Measurements from ENCODE around the gene ALG12. TPM values are rescaled to one million over a fixed set of nuclear protein-coding genes. Genes with fewer than 3 reads are reported as not detected.

Gene ALG12
- total and polyA plus RNA-seq, 2 of the 13 experiments (the other 11 are each of a cell fraction or from before 2014, with no cell fraction given) = 7.8 to 15.8 TPM

- TF ChIP-seq PRDM10 (CRISPR knock-in tag; IDR thresholded peaks at IDR 0.05; ENCODE audit: low read depth) (0 out of 2 replicates have a peak, but pooled peaks have one; percentile 19), FOSL1 (CRISPR knock-in tag; IDR thresholded peaks at IDR 0.05; ENCODE audit: borderline replicate concordance) (no peak), HNF1B (CRISPR knock-in tag; IDR thresholded peaks at IDR 0.05) (peak; percentile 85), MLX (CRISPR knock-in tag; IDR thresholded peaks at IDR 0.05) (0 out of 2 replicates have a peak, but pooled peaks have one; percentile 28), PATZ1 (CRISPR knock-in tag; IDR thresholded peaks at IDR 0.05) (peak; percentile 99), NCOA5 (CRISPR knock-in tag; IDR thresholded peaks at IDR 0.05) (no peak), ZNF350 (CRISPR knock-in tag; IDR thresholded peaks at IDR 0.05; ENCODE audit: borderline replicate concordance, low read depth) (peak; percentile 57; the same call in 1 of the 2 replicates), SRSF4 (IDR thresholded peaks at IDR 0.05; ENCODE audit: low read depth, low read length, poor library complexity, severe bottlenecking) (no peak), ZFY (CRISPR knock-in tag; IDR thresholded peaks at IDR 0.05) (peak; percentile 70), ZNF501 (CRISPR knock-in tag; IDR thresholded peaks at IDR 0.05) (peak; percentile 92), ZNF460 (CRISPR knock-in tag; IDR thresholded peaks at IDR 0.05; ENCODE audit: borderline replicate concordance) (no peak; the same call in 1 of the 2 replicates), EP300 (IDR thresholded peaks at IDR 0.05; ENCODE audit: low read depth in 2 of 2, low read length in 2 of 2) (peak in 1 of 2 experiments; percentile 73; a peak in 2 of 4 replicates), EP300 (CRISPR knock-in tag; IDR thresholded peaks at IDR 0.05; ENCODE audit: borderline replicate concordance) (peak; percentile 75; the same call in 1 of the 2 replicates), ATM (IDR thresholded peaks at IDR 0.05; ENCODE audit: borderline replicate concordance) (no peak), SIN3A (IDR thresholded peaks at IDR 0.05; ENCODE audit: borderline replicate concordance, low read depth, low read length) (peak; percentile 71; the same call in 1 of the 2 replicates), NCOR1 (IDR thresholded peaks at IDR 0.05; ENCODE audit: borderline replicate concordance, low read length) (peak; percentile 29; the same call in 1 of the 2 replicates), ZNF275 (CRISPR knock-in tag; IDR thresholded peaks at IDR 0.05; ENCODE audit: borderline replicate concordance) (no peak), ZNF660 (CRISPR knock-in tag; IDR thresholded peaks at IDR 0.05; ENCODE audit: borderline replicate concordance, low read depth) (no peak), RARA (CRISPR knock-in tag; IDR thresholded peaks at IDR 0.05) (peak; percentile 92)
Measured at GRCh38 chr22:49937758-49938564, 19.7 kb upstream of the ALG12 start (continued).
